Measurements from ENCODE around the gene SGF29.
"Not testable (repeated sequence)": the region's sequence is repeated elsewhere in the genome, so short reads cannot be mapped to it uniquely, and the experiment has no call there.

- TF ChIP-seq, protein P1, sequence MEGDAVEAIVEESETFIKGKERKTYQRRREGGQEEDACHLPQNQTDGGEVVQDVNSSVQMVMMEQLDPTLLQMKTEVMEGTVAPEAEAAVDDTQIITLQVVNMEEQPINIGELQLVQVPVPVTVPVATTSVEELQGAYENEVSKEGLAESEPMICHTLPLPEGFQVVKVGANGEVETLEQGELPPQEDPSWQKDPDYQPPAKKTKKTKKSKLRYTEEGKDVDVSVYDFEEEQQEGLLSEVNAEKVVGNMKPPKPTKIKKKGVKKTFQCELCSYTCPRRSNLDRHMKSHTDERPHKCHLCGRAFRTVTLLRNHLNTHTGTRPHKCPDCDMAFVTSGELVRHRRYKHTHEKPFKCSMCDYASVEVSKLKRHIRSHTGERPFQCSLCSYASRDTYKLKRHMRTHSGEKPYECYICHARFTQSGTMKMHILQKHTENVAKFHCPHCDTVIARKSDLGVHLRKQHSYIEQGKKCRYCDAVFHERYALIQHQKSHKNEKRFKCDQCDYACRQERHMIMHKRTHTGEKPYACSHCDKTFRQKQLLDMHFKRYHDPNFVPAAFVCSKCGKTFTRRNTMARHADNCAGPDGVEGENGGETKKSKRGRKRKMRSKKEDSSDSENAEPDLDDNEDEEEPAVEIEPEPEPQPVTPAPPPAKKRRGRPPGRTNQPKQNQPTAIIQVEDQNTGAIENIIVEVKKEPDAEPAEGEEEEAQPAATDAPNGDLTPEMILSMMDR (IDR thresholded peaks at IDR 0.05): not testable (repeated sequence)
- not testable (repeated sequence) for TF ChIP-seq POLR2A (IDR thresholded peaks at IDR 0.05)
Measured at GRCh38 chr16:28602062-28602461, 48.3 kb downstream of the SGF29 start.
